Erythroblast (primary cell): ENCODE results near the gene RPP40.

Experiments used
- GATA1 ChIP-seq: IDR thresholded peaks from 2 replicates; pipeline ENCODE4 v1.6.1; 2011; ENCODE audit warnings: low read depth, mild to moderate bottlenecking, control low read depth, low read length, moderate library complexity
- POLR2A ChIP-seq: IDR thresholded peaks from 2 replicates; pipeline ENCODE4 v1.6.1; 2011; ENCODE audit warnings: mild to moderate bottlenecking, low read length

GRCh38 chr6:4987432-4987831, 16.4 kb downstream of the RPP40 start:
- TF ChIP-seq POLR2A (no peak), GATA1 (no peak)
